Neural progenitor cell (in vitro differentiated cells): ENCODE measurements around the gene THBS3.

ENCODE experiments used
- EZH2 ChIP-seq: fragments of 200-600 bp; sonication (generic); IDR thresholded peaks from 2 replicates; pipeline ENCODE4 v1.6.1; 2017; ENCODE audit warnings: antibody characterized with exemption, mild to moderate bottlenecking, moderate library complexity
- EZH2phosphoT487 ChIP-seq: fragments of 200-600 bp; sonication (generic); IDR thresholded peaks from 2 replicates; pipeline ENCODE4 v1.6.1; 2017; ENCODE audit warnings: antibody characterized with exemption
- TF ChIP-seq, protein P1 (sequence below): fragments of 200-600 bp; sonication (generic); IDR thresholded peaks from 2 replicates; pipeline ENCODE4 v1.5.1; 2017; ENCODE audit warnings: antibody characterized with exemption, mild to moderate bottlenecking

DNA sequence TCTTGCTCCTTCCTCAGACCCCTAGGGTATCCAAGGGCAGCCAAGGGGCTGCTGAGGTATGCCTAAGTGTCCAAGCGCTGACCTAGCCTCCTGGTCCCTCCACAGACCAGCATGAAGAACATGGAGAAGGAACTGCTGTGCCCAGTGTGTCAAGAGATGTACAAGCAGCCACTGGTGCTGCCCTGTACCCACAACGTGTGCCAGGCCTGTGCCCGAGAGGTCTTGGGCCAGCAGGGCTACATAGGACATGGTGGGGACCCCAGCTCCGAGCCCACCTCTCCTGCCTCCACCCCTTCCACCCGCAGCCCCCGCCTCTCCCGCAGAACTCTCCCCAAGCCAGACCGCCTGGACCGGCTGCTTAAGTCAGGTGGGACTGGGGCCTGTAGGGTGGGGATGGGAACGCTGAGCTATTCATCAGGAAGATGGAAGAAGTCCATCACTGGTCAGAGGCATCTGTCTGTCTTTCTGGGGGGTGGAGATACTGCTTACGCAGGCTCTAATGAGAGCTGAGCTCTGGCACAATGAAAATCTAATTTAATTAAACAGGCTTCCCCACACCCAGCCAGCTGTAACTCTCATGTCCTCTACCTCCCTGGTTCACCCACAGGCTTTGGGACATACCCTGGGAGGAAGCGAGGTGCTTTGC is 32.3 kb downstream of the THBS3 start:
- TF ChIP-seq EZH2 = no peak
- TF ChIP-seq, protein P1, sequence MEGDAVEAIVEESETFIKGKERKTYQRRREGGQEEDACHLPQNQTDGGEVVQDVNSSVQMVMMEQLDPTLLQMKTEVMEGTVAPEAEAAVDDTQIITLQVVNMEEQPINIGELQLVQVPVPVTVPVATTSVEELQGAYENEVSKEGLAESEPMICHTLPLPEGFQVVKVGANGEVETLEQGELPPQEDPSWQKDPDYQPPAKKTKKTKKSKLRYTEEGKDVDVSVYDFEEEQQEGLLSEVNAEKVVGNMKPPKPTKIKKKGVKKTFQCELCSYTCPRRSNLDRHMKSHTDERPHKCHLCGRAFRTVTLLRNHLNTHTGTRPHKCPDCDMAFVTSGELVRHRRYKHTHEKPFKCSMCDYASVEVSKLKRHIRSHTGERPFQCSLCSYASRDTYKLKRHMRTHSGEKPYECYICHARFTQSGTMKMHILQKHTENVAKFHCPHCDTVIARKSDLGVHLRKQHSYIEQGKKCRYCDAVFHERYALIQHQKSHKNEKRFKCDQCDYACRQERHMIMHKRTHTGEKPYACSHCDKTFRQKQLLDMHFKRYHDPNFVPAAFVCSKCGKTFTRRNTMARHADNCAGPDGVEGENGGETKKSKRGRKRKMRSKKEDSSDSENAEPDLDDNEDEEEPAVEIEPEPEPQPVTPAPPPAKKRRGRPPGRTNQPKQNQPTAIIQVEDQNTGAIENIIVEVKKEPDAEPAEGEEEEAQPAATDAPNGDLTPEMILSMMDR = no peak
- no peak for TF ChIP-seq EZH2phosphoT487
